ENCODE measurements around the gene ATAD3B.
"Not testable (repeated sequence)": the region's sequence is repeated elsewhere in the genome, so short reads cannot be mapped to it uniquely, and the experiment has no call there.

Gene ATAD3B

GRCh38 chr1:1432951-1433803, 38.4 kb upstream of the ATAD3B start:
- no peak for DNase-seq (ENCODE audit: low spot score)

GRCh38 chr1:1433804-1434130, 37.8 kb upstream of the ATAD3B start:
- DNase-seq (ENCODE audit: low spot score), result no peak

GRCh38 chr1:1434131-1434823, 37.3 kb upstream of the ATAD3B start:
- DNase-seq (ENCODE audit: low spot score), result no peak

GRCh38 chr1:1434824-1435105, 36.8 kb upstream of the ATAD3B start:
- no peak for DNase-seq (ENCODE audit: low spot score)

- DNase-seq (ENCODE audit: low spot score), result peak; percentile 34
These were observed 36.3 kb upstream of the ATAD3B start, which contains the start of gene VWA1 for GRCh38 chr1:1435106-1435903. VWA1 (plus strand) TSS chr1:1435690; CDS start chr1:1435749, 59 bp downstream.

GRCh38 chr1:1435911-1436629, 35.5 kb upstream of the ATAD3B start:
- DNase-seq (ENCODE audit: low spot score), result no peak

- no peak for DNase-seq (ENCODE audit: low spot score)
These were observed 34.9 kb upstream of the ATAD3B start for GRCh38 chr1:1436630-1437032.

GRCh38 chr1:1437033-1437903, 34.3 kb upstream of the ATAD3B start:
- no peak for DNase-seq (ENCODE audit: low spot score)

GRCh38 chr1:1437904-1438376, 33.6 kb upstream of the ATAD3B start:
- DNase-seq (ENCODE audit: low spot score), result no peak

- no peak for DNase-seq (ENCODE audit: low spot score)
These were observed 32.8 kb upstream of the ATAD3B start for GRCh38 chr1:1438531-1439381.

- no peak for DNase-seq (ENCODE audit: low spot score)
These were observed 31.9 kb upstream of the ATAD3B start for GRCh38 chr1:1439546-1440261.

GRCh38 chr1:1440262-1441001, 31.1 kb upstream of the ATAD3B start:
- DNase-seq (ENCODE audit: low spot score), result no peak

- peak; percentile 41 for DNase-seq (ENCODE audit: low spot score)
These were observed 30.3 kb upstream of the ATAD3B start for GRCh38 chr1:1441002-1441888.

GRCh38 chr1:1442069-1442770, 29.3 kb upstream of the ATAD3B start:
- DNase-seq (ENCODE audit: low spot score), result no peak

GRCh38 chr1:1446631-1447030, 24.9 kb upstream of the ATAD3B start:
- not testable (repeated sequence) for DNase-seq (ENCODE audit: low spot score)

GRCh38 chr1:1449099-1449739, 22.3 kb upstream of the ATAD3B start, which contains the start of gene ATAD3C:
ATAD3C (plus strand) TSS chr1:1449689; CDS start chr1:1450684, 995 bp downstream.
- DNase-seq (ENCODE audit: low spot score), result no peak

Data from CD4-positive, alpha-beta T cell treated with Interleukin-6 at 100 ng/mL for 8 hours (primary cell).